Muscle of leg (tissue), 11 donors: ENCODE measurements around the gene ZNF385D. TPM values are rescaled to one million over a fixed set of nuclear protein-coding genes. Genes with fewer than 3 reads are reported as not detected.

Source experiments
- DNase-seq: peaks from one replicate; pipeline ENCODE4 v3.0.0; 2013
- H3K27ac ChIP-seq: one replicate; pipeline ENCODE4 v1.5.1; 2013; ENCODE audit warnings: mild to moderate bottlenecking, low read length, control low read depth
- H3K27me3 ChIP-seq: one replicate; pipeline ENCODE4 v1.6.1; 2013; ENCODE audit warnings: low read length; ENCODE audit not compliant: control insufficient read depth, insufficient read depth
- H3K36me3 ChIP-seq: one replicate; pipeline ENCODE4 v1.6.1; 2013; ENCODE audit warnings: low read length; ENCODE audit not compliant: control insufficient read depth, insufficient read depth
- H3K4me1 ChIP-seq: one replicate; pipeline ENCODE4 v1.6.1; 2013; ENCODE audit warnings: low read length; ENCODE audit not compliant: control insufficient read depth, insufficient read depth
- H3K4me3 ChIP-seq: one replicate; pipeline ENCODE4 v1.5.1; 2013; ENCODE audit warnings: low read length, control low read depth
- H3K9me3 ChIP-seq: replicated peaks from 2 replicates; pipeline ENCODE4 v1.6.1; 2013; ENCODE audit warnings: low read depth, low read length; ENCODE audit not compliant: control insufficient read depth
- WGBS: methylation state at CpG from one replicate; pipeline ENCODE4 v1.1.5; 2013; ENCODE audit warnings: missing lambda C conversion rate; ENCODE audit not compliant: insufficient coverage; 5-methylcytosine and 5-hydroxymethylcytosine counted together
- polyA plus RNA-seq, 8 donors: library from polyadenylated mRNA; unstranded; fragments of 120-200 nt; gene quantifications; one replicate each; pipeline versions ENCODE4 v1.2.1 to v1.2.3, GENCODE V29; 2013; ENCODE audit warnings: inconsistent platforms in 1 of 8, low replicate concordance in 1 of 8; ENCODE audit not compliant: insufficient read length in 8 of 8, insufficient read depth in 1 of 8
- total RNA-seq: library from RNA; stranded (reverse); fragments of 120-200 nt; gene quantifications from one replicate; pipeline ENCODE4 v1.2.4, GENCODE V29; 2013

Gene ZNF385D
- total and polyA plus RNA-seq, 9 donors, result 10.6 to 36.9 (median 27.6) TPM

- WGBS, result no CpG with 5 or more reads among the region's 3 CpGs
- Histone ChIP-seq H3K27me3 (no peaks in the 10 kb centered on the region), H3K9me3 (no peaks in the 10 kb centered on the region), H3K4me1 (no peaks in the 10 kb centered on the region), H3K4me3 (no peak overlapping the region), H3K36me3 (no peaks in the 10 kb centered on the region), H3K27ac (peak overlapping the region; percentile 52)
- peak; percentile 74 for DNase-seq
These were observed 165.7 kb downstream of the ZNF385D start for GRCh38 chr3:21585216-21585740.

- no peak overlapping the region for H3K27ac ChIP-seq
- no CpG with 5 or more reads among the region's 2 CpGs for WGBS
- no peaks in the 10 kb centered on the region for H3K36me3 ChIP-seq
- no peak overlapping the region for H3K4me3 ChIP-seq
- no peaks in the 10 kb centered on the region for H3K9me3 ChIP-seq
- H3K4me1 ChIP-seq, result no peaks in the 10 kb centered on the region
- H3K27me3 ChIP-seq, result no peaks in the 10 kb centered on the region
- no peak for DNase-seq
These were observed 177.7 kb downstream of the ZNF385D start for GRCh38 chr3:21573291-21573690.

- Histone ChIP-seq H3K27ac (no peak overlapping the region), H3K36me3 (peaks cover 2% of the 10 kb centered on the region), H3K4me1 (no peaks in the 10 kb centered on the region), H3K9me3 (no peaks in the 10 kb centered on the region), H3K4me3 (no peak overlapping the region), H3K27me3 (no peaks in the 10 kb centered on the region)
- WGBS, result no CpG with 5 or more reads among the region's 3 CpGs
- DNase-seq, result no peak
These were observed 186.5 kb downstream of the ZNF385D start for GRCh38 chr3:21564531-21564930.

GRCh38 chr3:21562243-21562642 lies 188.8 kb downstream of the ZNF385D start:
- Histone ChIP-seq H3K9me3 (no peaks in the 10 kb centered on the region), H3K4me1 (no peaks in the 10 kb centered on the region), H3K27me3 (no peaks in the 10 kb centered on the region), H3K27ac (no peak overlapping the region), H3K36me3 (peaks cover 2% of the 10 kb centered on the region), H3K4me3 (no peak overlapping the region)
- no peak for DNase-seq

GRCh38 chr3:21561472-21561871 lies 189.5 kb downstream of the ZNF385D start:
- 100% methylated on average over 1 of the region's 2 CpGs for WGBS
- H3K36me3 ChIP-seq, result peaks cover 2% of the 10 kb centered on the region
- H3K4me3 ChIP-seq, result no peak overlapping the region
- H3K27ac ChIP-seq, result no peak overlapping the region
- no peaks in the 10 kb centered on the region for H3K4me1 ChIP-seq
- no peaks in the 10 kb centered on the region for H3K27me3 ChIP-seq
- peaks cover 3% of the 10 kb centered on the region for H3K9me3 ChIP-seq
- DNase-seq, result no peak

- Histone ChIP-seq H3K4me3 (no peak overlapping the region), H3K27me3 (no peaks in the 10 kb centered on the region), H3K9me3 (no peaks in the 10 kb centered on the region), H3K27ac (no peak overlapping the region), H3K36me3 (no peaks in the 10 kb centered on the region), H3K4me1 (no peaks in the 10 kb centered on the region)
- peak; percentile 22 for DNase-seq
- WGBS, result 86% methylated on average over 1 of the region's 2 CpGs
These were observed 200.0 kb downstream of the ZNF385D start for GRCh38 chr3:21551019-21551418.

GRCh38 chr3:21544076-21544462 lies 206.9 kb downstream of the ZNF385D start:
- no peak for DNase-seq
- Histone ChIP-seq H3K4me1 (no peaks in the 10 kb centered on the region), H3K9me3 (peaks cover 3% of the 10 kb centered on the region), H3K4me3 (no peak overlapping the region), H3K27ac (no peak overlapping the region), H3K36me3 (no peaks in the 10 kb centered on the region), H3K27me3 (no peaks in the 10 kb centered on the region)
- WGBS, result 100% methylated on average over 1 of the region's 4 CpGs

GRCh38 chr3:21543380-21544075 lies 207.5 kb downstream of the ZNF385D start:
- no peak for DNase-seq
- Histone ChIP-seq H3K9me3 (peaks cover 3% of the 10 kb centered on the region), H3K36me3 (no peaks in the 10 kb centered on the region), H3K27ac (no peak overlapping the region), H3K4me1 (no peaks in the 10 kb centered on the region), H3K27me3 (no peaks in the 10 kb centered on the region), H3K4me3 (no peak overlapping the region)
- 84% methylated on average over 10 of the region's 15 CpGs for WGBS

- H3K27me3 ChIP-seq, result no peaks in the 10 kb centered on the region
- DNase-seq, result no peak
- no peaks in the 10 kb centered on the region for H3K4me1 ChIP-seq
- H3K36me3 ChIP-seq, result no peaks in the 10 kb centered on the region
- no peak overlapping the region for H3K4me3 ChIP-seq
- WGBS, result 86% methylated on average over 16 of the region's 29 CpGs
- H3K9me3 ChIP-seq, result peaks cover 3% of the 10 kb centered on the region
- no peak overlapping the region for H3K27ac ChIP-seq
These were observed 208.2 kb downstream of the ZNF385D start for GRCh38 chr3:21542656-21543379.

GRCh38 chr3:21540265-21540664 lies 210.7 kb downstream of the ZNF385D start:
- no CpG with 5 or more reads among the region's 6 CpGs for WGBS
- DNase-seq, result no peak
- Histone ChIP-seq H3K36me3 (no peaks in the 10 kb centered on the region), H3K27ac (no peak overlapping the region), H3K9me3 (peaks cover 3% of the 10 kb centered on the region), H3K4me1 (no peaks in the 10 kb centered on the region), H3K4me3 (no peak overlapping the region), H3K27me3 (no peaks in the 10 kb centered on the region)
